SU-DHL-6 (cell line): ENCODE results near the gene RETREG1.

Experiments
- H2AFZ ChIP-seq: fragments of 200-600 bp; sonication (generic); 2 replicates; pipeline ENCODE4 v1.6.1; 2014; ENCODE audit warnings: low read depth, mild to moderate bottlenecking, moderate library complexity, mixed read lengths, antibody characterized with exemption, low read length; ENCODE audit not compliant: severe bottlenecking
- H3F3A ChIP-seq: fragments of 200-600 bp; shearing (Covaris generic); 2 replicates; pipeline ENCODE4 v1.6.0; 2016; ENCODE audit warnings: antibody characterized with exemption, mild to moderate bottlenecking; ENCODE audit not compliant: insufficient read depth
- H3K27ac ChIP-seq: fragments of 200-600 bp; sonication (generic); 2 replicates; pipeline ENCODE4 v1.5.1; 2016; ENCODE audit warnings: low read depth, mild to moderate bottlenecking, low read length, moderate library complexity, mixed read lengths
- H3K27me3 ChIP-seq: fragments of 200-600 bp; sonication (generic), shearing (Covaris generic); 2 replicates; pipeline ENCODE4 v1.6.0; 2014; ENCODE audit warnings: mild to moderate bottlenecking, low read length
- H3K36me3 ChIP-seq: fragments of 200-600 bp; sonication (generic); 2 replicates; pipeline ENCODE4 v1.6.1; 2014; ENCODE audit warnings: mild to moderate bottlenecking, low read length, mixed read lengths
- H3K4me2 ChIP-seq: fragments of 300-600, 200-600 bp; shearing (Covaris generic), sonication (generic); 2 replicates; pipeline ENCODE4 v1.6.0; 2014; ENCODE audit warnings: low read length, low read depth, mild to moderate bottlenecking; ENCODE audit not compliant: poor library complexity, severe bottlenecking
- H3K4me3 ChIP-seq: fragments of 200-600 bp; sonication (generic); 2 replicates; pipeline ENCODE4 v1.5.1; 2014; ENCODE audit warnings: antibody characterized with exemption, low read length, mild to moderate bottlenecking, mixed read lengths; ENCODE audit not compliant: insufficient read depth, poor library complexity, severe bottlenecking
- H3K79me2 ChIP-seq: fragments of 200-600 bp; sonication (generic); 2 replicates; pipeline ENCODE4 v1.6.1; 2014; ENCODE audit warnings: mild to moderate bottlenecking, low read length, moderate library complexity; ENCODE audit not compliant: insufficient read depth
- H3K9ac ChIP-seq: fragments of 200-600 bp; sonication (generic); 2 replicates; pipeline ENCODE4 v1.7.0; 2014; ENCODE audit warnings: mild to moderate bottlenecking, low read length
- H3K9me2 ChIP-seq: fragments of 200-600 bp; sonication (generic); replicated peaks from 2 replicates; pipeline ENCODE4 v1.6.1; 2014; ENCODE audit warnings: low read length; ENCODE audit not compliant: insufficient read depth
- H3K9me3 ChIP-seq: fragments of 200-600 bp; sonication (generic); 2 replicates; pipeline ENCODE4 v1.6.1; 2014; ENCODE audit warnings: low read length, mixed read lengths; ENCODE audit not compliant: insufficient read depth
- H4K20me1 ChIP-seq: fragments of 200-600 bp; sonication (generic); 2 replicates; pipeline ENCODE4 v1.6.1; 2014; ENCODE audit warnings: low read depth, mild to moderate bottlenecking, antibody characterized with exemption, low read length, moderate library complexity, mixed read lengths
- CTCF ChIP-seq: fragments of 200-600 bp; sonication (generic); IDR thresholded peaks from one replicate; pipeline ENCODE4 v1.5.1; 2017; ENCODE audit warnings: antibody characterized with exemption, mild to moderate bottlenecking, low read length, moderate library complexity; ENCODE audit not compliant: insufficient read depth, poor library complexity, severe bottlenecking
- EZH2phosphoT487 ChIP-seq: fragments of 200-600 bp; sonication (generic), shearing (Covaris generic); conservative IDR thresholded peaks from 2 replicates; pipeline ENCODE4 v1.6.1; 2018; ENCODE audit warnings: mild to moderate bottlenecking, antibody characterized with exemption, low read length, moderate library complexity, mixed read lengths

The RETREG1 gene

GRCh38 chr5:16465544-16466432 lies 151.0 kb downstream of the RETREG1 start, which contains the start of gene ZNF622:
ZNF622 (minus strand) TSS chr5:16465800; CDS start chr5:16465665, 135 bp downstream.
- peak within 1 kb of the TSS; percentile 55 for H3K27ac ChIP-seq
- peaks cover 14% of the 10 kb centered on the region for H4K20me1 ChIP-seq
- TF ChIP-seq EZH2phosphoT487 (no peak), CTCF (no peak)
- peaks cover 64% of the 10 kb centered on the region for H3K79me2 ChIP-seq
- no peaks in the 10 kb centered on the region for H3K9me3 ChIP-seq
- H3K9ac ChIP-seq = peak within 1 kb of the TSS; percentile 84
- peak within 1 kb of the TSS; percentile 96 for H3K4me2 ChIP-seq
- peaks cover 25% of the 10 kb centered on the region; the same call in 1 of the 2 replicates for H3K36me3 ChIP-seq
- 0 out of 2 replicates have a peak, but pooled peaks cover 3% of the 10 kb centered on the region for H3F3A ChIP-seq
- H3K4me3 ChIP-seq = peak within 1 kb of the TSS; percentile 82
- H3K27me3 ChIP-seq = no peaks in the 10 kb centered on the region
- H3K9me2 ChIP-seq = no peaks in the 10 kb centered on the region
- peak within 1 kb of the TSS; percentile 90 for H2AFZ ChIP-seq

- Histone ChIP-seq H3K36me3 (peaks cover 33% of the 10 kb centered on the region; the same call in 1 of the 2 replicates), H2AFZ (peak overlapping the region; percentile 90), H3K4me2 (peak overlapping the region; percentile 96), H3K27ac (peak overlapping the region; percentile 32), H4K20me1 (peaks cover 14% of the 10 kb centered on the region), H3K9ac (peak overlapping the region; percentile 84), H3K27me3 (no peaks in the 10 kb centered on the region), H3K79me2 (peaks cover 62% of the 10 kb centered on the region), H3K9me3 (no peaks in the 10 kb centered on the region), H3K9me2 (no peaks in the 10 kb centered on the region), H3K4me3 (peak overlapping the region; percentile 82), H3F3A (no peaks in the 10 kb centered on the region)
- TF ChIP-seq CTCF (no peak), EZH2phosphoT487 (no peak)
These were observed 151.9 kb downstream of the RETREG1 start for GRCh38 chr5:16464664-16465543.

- H3K27ac ChIP-seq = no peak overlapping the region
- H4K20me1 ChIP-seq = peaks cover 14% of the 10 kb centered on the region
- TF ChIP-seq EZH2phosphoT487 (no peak), CTCF (no peak)
- no peaks in the 10 kb centered on the region for H3K9me2 ChIP-seq
- H3K4me3 ChIP-seq = peak overlapping the region; percentile 82
- no peaks in the 10 kb centered on the region for H3K27me3 ChIP-seq
- H3F3A ChIP-seq = no peaks in the 10 kb centered on the region
- no peak overlapping the region for H2AFZ ChIP-seq
- no peaks in the 10 kb centered on the region for H3K9me3 ChIP-seq
- H3K4me2 ChIP-seq = peak overlapping the region; percentile 96
- peak overlapping the region; percentile 84 for H3K9ac ChIP-seq
- peaks cover 33% of the 10 kb centered on the region; the same call in 1 of the 2 replicates for H3K36me3 ChIP-seq
- H3K79me2 ChIP-seq = peaks cover 67% of the 10 kb centered on the region
These were observed 152.6 kb downstream of the RETREG1 start for GRCh38 chr5:16464231-16464630.
